A172 (cell line): ENCODE measurements around the gene GUCA2B. TPM values are rescaled to one million over a fixed set of nuclear protein-coding genes. Genes with fewer than 3 reads are reported as not detected.
A peak's percentile ranks its signal among the peaks of the same experiment; 100 is the strongest.

ENCODE experiments used
- DNase-seq: peaks from one replicate; pipeline ENCODE4 v3.0.0-alpha.2; 2015; ENCODE audit warnings: low spot score
- total RNA-seq: library from RNA; depleted of rRNA; stranded (reverse); fragments of >200 nt; shearing (Covaris generic); gene quantifications from 2 replicates; pipeline ENCODE4 v1.2.3, GENCODE V29; 2014

GUCA2B gene
- total RNA-seq, 1 experiment from 2014 or later: not detected

DNA sequence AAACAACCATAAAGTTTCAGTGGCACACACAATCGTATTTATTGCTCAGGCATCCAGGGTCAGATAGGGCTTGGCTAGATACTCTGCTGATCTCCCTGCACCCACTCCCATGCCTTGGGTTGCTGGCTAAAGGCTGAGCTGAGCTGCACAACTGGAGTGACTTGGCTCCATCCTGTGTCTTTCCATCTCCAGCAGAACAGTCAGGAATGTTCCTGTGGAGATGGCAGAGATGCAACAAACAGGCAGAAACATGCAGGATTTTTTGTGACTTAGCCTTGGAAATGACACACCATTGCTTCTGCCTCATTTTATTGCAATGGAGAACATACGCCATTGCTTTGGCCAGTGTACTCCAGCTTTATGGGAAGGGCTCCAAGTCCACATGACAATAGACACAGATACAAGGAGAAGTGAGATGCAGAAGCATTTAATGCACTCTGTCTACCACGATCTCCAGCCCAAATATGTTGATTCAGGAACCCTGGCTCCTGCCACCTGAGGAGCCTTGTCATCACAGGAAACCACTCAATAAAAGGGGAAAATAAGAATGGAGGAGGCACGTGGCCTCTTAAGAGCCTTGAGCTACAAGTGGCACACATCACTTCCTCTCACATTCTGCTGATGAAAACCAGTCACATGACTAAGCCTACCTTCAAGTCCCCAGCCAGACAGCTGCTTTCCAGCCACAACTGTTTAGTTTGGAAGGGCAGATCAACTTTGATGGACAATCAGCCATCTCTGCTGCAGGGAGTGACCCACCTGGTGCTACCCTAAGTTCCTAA, 10.1 kb upstream of the GUCA2B start:
- DNase-seq: no peak

GRCh38 chr1:42143896-42144710, 9.1 kb upstream of the GUCA2B start:
- DNase-seq: no peak

- no peak for DNase-seq
Measured at GRCh38 chr1:42144711-42145388, 8.4 kb upstream of the GUCA2B start.

DNA sequence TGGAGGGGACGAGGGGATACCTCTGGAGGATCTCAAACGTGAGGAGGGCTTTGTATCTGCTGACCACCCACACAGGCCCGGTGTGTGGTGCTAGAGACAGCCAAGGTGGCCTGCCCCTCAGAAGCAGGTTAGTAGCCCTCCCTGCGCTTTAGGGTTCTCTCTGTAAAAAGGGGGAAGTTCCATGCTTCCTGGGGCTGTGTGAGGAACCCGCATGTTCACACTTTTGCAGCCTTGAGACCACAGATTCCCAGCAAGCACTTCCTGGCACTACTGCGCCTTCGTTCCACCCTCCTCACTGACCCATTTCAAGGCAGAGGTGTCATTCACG, 7.9 kb upstream of the GUCA2B start:
- no peak for DNase-seq

- DNase-seq: no peak
Measured at GRCh38 chr1:42145764-42146625, 7.2 kb upstream of the GUCA2B start.

DNA sequence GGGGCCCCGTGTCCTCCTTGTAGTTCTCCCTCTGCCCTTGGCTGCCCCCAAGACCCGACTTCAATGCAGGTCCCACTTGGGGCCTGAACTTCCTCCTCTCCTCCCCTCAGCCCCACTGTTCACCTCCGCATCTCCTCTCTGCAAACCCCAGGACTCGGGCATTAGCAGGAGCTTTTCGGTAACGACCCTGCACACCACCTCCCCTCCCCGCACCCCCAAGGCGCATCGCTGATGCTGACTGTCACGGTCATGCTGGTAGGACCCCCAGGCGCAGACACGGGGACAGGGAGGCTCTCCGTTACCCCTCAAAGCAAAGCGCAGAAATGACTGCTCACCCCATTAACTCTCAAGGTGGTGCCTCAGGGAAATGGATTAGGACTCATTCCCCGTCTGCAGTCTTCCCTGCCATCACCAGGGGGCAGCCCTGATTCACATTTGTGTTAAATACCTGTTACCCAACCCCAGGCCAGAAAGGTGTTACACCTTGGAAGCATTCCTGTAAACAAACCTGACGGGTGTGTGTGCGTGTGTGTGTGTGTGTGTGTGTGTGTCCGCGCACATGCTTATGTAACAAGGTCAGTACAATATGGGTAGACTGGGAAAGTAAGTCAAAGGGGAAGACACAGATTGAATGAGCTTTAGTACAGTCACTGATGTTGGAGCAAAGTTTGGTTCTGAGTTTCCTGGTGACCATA, 6.4 kb upstream of the GUCA2B start:
- peak; percentile 25 for DNase-seq

DNA sequence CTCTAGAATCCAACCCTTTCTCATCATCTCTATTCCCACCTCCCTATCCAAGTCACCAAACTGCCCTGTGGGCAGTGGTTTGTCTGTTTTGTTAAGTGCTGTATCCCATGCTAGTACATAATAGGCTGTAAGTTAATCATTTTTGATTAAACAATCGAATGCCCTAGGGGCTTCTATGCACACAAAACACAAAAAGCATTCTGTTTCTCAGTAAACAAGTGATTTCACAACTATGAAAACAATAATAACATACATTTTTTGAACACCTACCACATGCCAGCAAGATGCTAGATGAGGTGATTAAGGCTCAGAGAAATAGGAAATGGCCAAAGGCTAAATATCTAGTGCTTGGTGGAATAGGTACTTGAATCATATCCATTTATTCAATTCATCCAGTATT, 5.0 kb upstream of the GUCA2B start:
- DNase-seq: no peak

- DNase-seq: no peak
Measured at GRCh38 chr1:42150651-42151050, 2.6 kb upstream of the GUCA2B start.

DNA sequence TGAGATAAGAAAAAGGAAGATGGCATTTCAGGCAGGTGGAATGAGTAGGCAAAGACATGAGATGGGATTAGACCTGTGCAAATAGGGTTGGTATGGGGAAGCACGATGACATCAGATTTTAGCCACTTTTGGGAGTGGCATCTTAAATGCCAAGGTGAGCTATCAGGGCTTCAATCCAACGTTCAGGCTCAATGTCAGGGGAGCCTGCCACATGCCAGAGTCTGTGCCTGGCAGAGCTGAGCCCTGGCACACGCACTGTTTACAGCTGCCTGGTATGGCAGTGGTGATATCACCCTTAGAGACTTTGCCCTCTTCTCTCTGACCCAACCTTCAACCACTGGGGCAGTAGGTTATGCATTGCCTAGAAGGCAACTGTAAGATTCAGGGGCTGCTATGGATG, 1.1 kb upstream of the GUCA2B start:
- no peak for DNase-seq

- no peak for DNase-seq
Measured at GRCh38 chr1:42153624-42154023, 414 bp downstream of the GUCA2B start.

- no peak for DNase-seq
Measured at GRCh38 chr1:42154685-42155084, 1.5 kb downstream of the GUCA2B start.

- no peak for DNase-seq
Measured at GRCh38 chr1:42155362-42155761, 2.2 kb downstream of the GUCA2B start.

- no peak for DNase-seq
Measured at GRCh38 chr1:42157667-42158066, 4.5 kb downstream of the GUCA2B start.

- DNase-seq: no peak
Measured at GRCh38 chr1:42158189-42158588, 5.0 kb downstream of the GUCA2B start.

DNA sequence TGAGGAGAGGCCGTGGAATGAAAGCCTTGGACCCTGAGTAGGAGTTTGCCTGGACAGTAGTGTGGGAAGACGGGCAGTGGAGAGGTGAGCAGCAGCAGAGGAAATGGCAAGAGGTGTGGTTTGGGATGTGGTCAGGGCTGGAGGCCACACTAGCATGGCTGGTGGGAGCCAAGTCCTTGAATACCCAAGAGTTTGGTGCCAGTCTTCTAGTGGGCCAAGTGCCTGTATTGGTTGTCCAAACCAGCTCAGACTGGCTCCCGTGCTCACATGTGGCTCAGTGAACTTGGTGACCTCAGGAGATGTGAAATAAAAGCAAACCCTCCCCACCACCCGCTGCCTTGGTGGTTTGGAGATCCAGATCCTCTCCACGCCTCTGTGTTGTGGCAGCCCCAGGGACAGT, 9.0 kb downstream of the GUCA2B start:
- DNase-seq: no peak

- no peak for DNase-seq
Measured at GRCh38 chr1:42163114-42163513, 9.9 kb downstream of the GUCA2B start.

- DNase-seq: no peak
Measured at GRCh38 chr1:42163536-42164503, 10.6 kb downstream of the GUCA2B start.

- no peak for DNase-seq
Measured at GRCh38 chr1:42164551-42165420, 11.6 kb downstream of the GUCA2B start, which contains the start of gene GUCA2A. TSS of gene GUCA2A (minus strand) at chr1:42164745. CDS start at chr1:42164712, 33 bp downstream.
